T47D (cell line): ENCODE results near the gene EDN2.

Experiments used
- DNase-seq, 2 experiments: peaks; one replicate each; pipeline versions ENCODE4 v3.0.0 to v3.0.0-alpha.2; 2011 to 2012; ENCODE audit warnings: low read depth in 1 of 2, low spot score in 1 of 2
- JUND ChIP-seq: IDR thresholded peaks from 2 replicates; pipeline ENCODE4 v1.6.1; 2012; ENCODE audit warnings: low read depth
- in situ Hi-C: cut with HindIII; loops from 2 replicates; pipeline ENCODE4 v1.10.0; 2016; ENCODE audit warnings: low sequenced_read_pairs, low pct_unique_long_range_greater_than_20kb

Gene EDN2

DNA sequence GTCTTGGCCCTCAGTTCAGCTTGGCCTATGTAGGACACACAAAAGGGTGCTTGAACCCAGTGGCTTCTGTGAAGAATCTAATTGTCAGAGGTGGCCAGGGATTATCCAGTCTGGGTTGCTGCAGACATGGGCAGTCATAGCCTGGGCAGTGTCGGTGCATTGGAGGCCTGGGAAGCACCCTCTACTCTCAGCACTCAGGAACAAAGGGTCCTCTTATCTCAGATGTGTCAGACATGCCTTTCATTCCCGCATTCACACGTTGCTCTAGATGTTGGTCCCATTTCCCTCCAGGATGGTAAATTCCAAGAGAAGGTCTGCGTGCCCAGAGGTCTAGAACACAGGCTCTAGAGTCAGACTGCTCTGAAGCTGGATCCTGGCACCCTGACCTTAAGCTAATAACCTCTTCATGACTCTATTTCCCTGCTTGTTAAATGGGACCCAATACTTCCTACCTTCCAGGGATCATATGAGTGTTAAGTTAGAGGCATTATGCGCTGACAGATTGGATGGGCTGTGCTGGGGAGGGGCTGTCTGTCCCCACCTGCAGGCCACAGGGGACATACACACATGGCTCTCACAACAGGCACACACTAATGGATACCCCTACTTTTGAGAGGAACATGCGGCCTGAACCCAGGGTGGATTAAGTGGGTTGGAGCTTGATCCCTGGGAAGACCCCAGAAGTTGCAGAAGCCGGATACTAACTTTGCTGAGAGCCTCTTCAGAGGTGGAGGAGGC is 16.5 kb upstream of the EDN2 start:
- TF ChIP-seq JUND = no peak
- DNase-seq = no peak
- in situ Hi-C loops = no loop called here

DNA sequence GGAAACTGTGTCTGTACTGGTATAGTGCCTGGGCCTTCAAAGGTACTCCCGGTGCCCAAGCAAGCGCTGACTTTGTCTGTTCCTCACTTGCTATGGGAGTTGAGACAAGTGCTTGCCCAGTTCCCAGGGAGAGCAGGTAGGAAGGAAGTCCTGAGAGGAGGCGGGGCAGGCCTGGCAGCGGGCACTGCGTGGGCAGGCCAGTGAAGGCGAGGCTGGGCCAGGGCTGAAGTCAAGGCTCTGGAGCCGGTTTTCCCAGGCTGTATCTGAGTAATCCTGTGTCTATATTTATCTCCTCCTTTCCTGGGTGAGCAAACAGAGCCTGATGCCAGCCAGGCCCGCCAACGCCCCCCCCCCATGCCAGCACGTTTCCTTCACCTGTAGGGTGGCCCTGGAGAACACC is 15.9 kb upstream of the EDN2 start:
- in situ Hi-C loops = no loop called here
- no peak for TF ChIP-seq JUND
- DNase-seq = peak; percentile 73 to 94

DNA sequence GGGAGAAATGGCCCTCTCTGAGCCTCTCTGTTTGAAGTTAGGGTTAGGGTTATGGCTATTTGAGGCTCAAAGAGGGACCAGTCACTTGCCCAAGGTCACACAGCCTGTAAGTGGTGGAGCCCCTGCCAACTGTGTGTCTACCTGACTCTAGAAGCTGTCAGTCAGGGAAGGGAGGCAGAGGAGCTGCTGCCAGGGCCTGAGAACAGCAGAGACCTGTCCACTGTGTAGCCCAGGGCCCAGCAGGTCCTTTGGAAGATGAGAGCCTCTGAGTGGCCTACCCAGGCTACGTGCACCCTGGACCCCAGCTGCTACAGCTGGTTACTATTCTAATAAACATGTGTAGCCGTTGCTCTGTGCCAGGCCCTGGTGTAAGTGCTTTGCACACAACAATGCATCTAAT is 15.1 kb upstream of the EDN2 start:
- DNase-seq = no peak
- in situ Hi-C loops = no loop called here
- no peak for TF ChIP-seq JUND

DNA sequence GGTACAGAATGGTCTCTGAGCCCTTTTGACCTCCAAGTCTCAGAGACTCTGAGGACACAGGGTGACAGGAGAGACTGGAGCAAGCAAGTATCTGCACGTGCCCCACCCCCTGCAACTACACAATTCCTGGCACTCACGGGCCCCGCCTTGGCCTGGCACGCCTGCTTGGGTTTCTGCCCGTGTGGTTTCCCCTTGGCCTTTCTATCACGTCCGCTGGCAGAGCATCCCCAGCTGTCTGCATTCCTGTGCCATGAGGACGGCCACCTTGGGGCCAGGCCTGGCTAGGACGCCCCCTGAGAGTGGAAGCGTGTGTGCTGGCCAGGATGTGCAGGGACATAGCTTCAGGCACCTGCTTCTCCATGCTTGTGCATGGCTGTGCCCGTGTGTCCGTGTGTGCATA is 14.3 kb upstream of the EDN2 start:
- in situ Hi-C loops = no loop called here
- no peak for TF ChIP-seq JUND
- DNase-seq = no peak

DNA sequence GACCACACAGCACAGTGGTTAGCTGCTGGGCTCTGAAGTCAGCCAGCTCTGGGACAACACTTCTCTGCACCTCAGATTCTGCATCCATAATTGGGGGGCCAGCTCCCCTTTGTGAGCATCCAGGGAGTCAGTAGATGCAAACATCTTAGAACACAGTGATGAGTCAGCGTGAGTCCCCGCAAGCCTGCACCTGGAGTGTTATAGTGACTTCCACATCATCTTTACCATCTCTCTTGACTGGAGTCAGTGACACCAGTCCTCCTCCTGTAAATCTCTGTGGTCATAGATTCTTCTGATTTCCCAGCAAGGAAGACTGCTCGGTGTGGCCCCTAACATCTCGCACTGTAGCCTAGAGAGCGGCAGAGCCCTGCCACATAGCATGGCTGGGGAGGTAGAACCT is 13.9 kb upstream of the EDN2 start:
- DNase-seq = no peak
- in situ Hi-C loops = no loop called here
- no peak for TF ChIP-seq JUND

DNA sequence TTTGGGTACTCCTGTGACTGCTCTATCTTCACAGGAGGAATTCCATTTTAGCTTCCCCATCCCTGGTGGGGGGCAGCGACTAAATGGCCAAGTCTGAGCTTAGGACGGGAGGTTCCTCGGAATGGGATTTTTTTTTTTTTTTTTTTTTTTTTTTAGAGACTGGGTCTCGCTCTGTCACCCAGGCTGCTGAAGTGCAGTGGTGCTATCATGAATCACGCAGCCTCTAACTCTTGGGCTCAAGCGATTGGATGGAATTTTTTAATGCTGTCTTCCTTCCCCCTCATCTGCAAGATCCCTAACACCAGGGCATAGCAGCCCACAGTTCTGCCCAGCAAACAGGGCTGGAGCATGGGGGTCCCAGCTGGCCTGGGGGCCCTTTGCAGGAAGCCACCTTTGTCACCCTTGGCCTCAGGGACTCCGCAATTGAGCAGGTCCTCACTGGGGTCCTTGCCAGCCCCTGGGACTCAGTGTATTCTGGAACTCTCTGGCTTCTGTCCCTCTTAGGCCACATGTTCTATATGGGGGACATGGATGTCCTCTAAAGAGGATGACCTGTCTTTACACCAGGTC is 13.1 kb upstream of the EDN2 start:
- TF ChIP-seq JUND = no peak
- in situ Hi-C loops = no loop called here
- DNase-seq = no peak

DNA sequence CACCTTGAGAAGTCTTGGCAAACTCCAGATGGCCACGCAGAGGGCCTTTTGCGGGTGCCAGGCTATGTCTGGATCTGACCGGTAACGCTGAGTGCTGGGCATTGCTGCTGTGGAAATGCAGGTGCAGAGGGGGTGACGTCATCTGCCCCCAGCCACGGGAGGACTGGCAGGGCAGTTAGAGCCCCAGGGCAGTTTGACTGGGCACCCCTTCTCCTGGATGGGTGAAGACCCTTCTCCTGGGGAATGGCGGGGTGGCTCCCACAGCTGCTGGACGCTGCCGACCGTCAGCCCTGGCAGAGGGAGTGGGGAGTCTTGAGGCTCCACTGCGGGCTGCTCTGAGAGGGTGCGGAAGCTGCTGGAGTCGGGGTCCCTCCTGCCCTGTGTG is 12.6 kb upstream of the EDN2 start:
- in situ Hi-C loops = no loop called here
- no peak for DNase-seq
- no peak for TF ChIP-seq JUND

DNA sequence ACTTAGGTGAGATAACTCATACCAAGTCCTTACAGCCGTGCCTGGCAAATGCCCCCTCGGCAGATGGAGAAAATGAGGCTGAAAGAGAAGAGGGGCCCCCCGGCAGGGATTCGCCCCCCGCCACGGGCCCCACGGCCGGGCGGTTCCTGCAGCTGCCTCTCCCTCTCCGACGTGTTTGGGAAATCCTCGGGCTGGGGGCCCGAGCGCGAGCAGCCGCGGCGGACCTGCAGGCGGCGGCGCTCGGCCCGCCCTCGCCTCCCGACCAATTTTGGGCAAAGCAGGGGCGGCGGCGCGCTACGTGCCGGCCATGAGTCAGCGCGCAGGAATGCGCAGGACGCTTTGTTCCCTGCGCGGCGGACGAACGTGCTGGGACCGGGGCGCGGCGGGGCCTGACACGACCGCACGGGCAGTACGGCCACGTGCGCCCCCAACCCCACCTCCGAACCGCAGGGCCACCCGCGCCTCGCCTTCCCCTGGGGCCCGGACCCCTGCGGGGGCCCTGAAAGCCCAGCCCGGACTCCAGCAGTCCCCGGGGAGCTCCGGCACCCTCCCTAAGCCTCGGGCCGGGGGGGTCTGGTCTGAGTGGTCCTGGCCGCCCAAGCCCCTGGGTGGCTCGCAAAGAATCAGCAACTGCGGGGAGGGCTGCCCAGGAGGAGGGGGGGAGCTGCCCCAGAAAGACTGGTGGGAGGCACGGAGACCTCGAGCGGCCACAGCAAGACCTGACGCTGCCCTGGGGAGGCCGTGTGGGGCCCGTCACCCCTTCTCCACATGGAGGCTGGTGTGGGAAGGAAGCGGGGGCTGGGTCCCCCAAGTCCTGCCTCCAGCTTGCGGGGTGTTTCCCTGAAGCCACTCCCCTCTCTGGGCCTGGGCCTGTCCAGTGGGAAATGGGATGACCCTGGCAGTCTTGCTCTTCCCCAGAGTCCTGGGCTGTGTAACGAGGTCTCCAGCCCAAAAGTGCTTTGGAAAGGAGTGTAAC is 11.9 kb upstream of the EDN2 start:
- TF ChIP-seq JUND = peak; percentile 93
- peak in 1 of 2 experiments; percentile 89 for DNase-seq
- in situ Hi-C loops = no loop called here

DNA sequence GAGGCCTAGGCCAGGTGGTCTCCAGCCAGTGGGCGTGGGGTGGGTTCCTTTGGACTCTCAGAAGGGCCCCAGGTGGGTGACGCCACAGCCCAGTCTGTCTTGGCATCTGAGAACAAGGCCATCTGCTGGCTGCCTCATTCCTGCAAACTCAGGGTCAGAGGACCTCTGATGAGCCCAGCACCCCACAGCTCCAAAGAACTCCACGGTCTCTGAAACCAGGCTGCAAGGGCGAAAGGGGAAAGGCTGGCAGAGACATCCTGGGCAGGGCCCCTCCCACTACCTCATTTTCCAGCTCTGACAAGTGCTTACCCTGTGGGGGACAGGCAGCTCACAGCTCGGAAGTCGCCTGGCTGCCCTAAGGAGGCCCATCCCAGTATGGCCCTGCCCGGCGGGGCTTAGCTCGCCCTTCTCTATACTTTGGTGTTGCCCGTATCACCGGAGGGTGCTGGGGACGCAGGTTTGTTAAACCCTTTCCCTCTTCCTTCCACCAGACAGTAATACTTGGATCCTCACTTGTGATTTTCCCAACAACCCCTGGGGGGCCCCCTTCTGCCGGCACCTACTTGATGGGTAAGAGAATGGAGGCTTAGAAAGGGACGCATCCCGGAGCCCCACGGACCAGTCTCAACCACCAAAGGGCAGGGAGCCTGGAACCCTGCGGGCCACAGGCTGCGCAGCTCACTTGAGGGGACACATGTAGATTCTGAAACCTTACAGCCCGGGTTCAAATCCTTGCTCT is 10.9 kb upstream of the EDN2 start:
- peak in 1 of 2 experiments; percentile 80 for DNase-seq
- in situ Hi-C loops = no loop called here
- no peak for TF ChIP-seq JUND

DNA sequence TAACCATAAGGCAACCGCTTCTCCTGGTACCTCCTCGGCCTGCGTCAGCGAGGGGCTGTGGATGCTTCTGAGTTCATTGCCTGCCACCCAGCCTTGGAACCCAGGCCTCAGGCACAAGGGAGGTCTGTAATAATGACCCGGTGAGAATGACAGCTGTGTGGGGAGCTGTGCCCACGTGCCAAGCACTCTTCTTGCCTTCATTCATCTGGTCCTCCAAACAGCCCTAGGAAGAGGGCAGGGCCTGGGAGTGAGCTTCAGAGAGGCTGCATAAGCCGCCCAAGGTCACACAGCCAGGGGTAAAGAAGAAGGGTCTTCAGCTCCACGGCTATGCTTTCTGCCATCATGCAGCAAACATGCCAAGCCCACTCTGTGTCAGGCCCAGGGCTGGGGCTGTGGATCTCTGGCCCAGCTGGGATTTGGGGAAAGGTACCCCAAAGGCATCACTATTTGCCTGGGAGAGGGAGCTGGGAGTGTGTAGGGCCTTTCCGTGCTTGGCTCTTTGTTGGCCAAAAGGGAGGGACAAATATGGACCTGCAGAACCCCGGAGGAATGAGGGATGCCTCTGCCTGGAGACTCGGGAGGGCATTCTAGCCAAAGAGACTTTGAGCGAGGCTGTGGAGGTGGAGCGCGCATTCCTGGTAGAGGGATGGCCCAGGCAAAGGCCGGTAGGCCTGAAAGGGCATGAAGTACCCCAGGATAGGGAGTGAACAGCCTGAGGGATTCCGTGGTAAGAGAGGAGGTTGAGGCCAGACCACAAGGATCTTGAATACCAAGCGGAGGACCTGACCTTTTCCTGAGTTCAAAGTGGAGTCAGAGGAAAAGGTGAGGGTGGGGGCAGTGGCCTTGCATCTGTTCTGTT is 10.1 kb upstream of the EDN2 start:
- in situ Hi-C loops = no loop called here
- DNase-seq = no peak
- TF ChIP-seq JUND = no peak

DNA sequence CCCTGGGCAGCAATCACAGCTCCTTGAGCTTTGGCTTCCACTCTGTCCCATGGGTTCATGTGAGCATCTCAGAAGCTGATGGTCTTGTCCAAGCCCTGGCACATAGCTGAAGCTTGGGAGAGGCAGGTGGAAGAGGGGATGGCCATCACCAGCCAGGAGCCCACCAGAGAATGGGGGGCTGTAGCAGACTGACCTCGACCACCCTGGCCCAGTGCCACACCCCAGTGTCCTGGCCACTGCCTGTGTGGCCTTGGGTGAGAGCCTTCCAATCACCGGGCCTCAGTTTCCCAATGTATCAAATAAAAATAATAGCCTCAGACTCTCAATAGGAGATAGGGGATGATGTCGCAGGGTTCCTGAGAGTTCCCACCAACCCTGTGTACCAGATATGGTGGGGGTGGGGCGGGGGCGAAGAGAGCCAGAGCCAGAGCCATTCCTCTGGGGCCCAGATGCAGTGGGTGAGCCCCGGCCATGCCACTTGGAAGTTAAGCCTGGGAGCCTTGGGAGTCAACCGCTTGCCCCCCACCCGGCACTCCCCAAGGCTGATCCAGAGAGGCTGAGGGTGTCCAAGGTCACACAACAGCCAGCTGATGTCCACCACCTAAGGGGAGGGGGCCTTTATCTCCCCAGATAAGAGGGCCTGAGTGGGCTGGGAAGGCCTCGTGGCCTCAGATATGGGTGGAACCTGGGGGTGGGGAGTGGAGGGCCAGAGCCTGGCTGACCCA is 9.3 kb upstream of the EDN2 start:
- TF ChIP-seq JUND = no peak
- in situ Hi-C loops = no loop called here
- no peak for DNase-seq
